SK-N-MC (cell line): ENCODE measurements around the gene GGTLC3.
"Not testable (repeated sequence)": the region's sequence is repeated elsewhere in the genome, so short reads cannot be mapped to it uniquely, and the experiment has no call there.

Source experiments
- FOXP2 ChIP-seq: optimal IDR thresholded peaks from 2 replicates; pipeline ENCODE3; 2011; ENCODE audit warnings: mild to moderate bottlenecking, moderate library complexity; ENCODE audit not compliant: insufficient read depth; ENCODE audit errors: extremely low read length, control extremely low read depth
- POLR2AphosphoS5 ChIP-seq: IDR thresholded peaks from 2 replicates; pipeline ENCODE4 v1.6.1; 2012; ENCODE audit warnings: mild to moderate bottlenecking, low read depth, low read length, borderline replicate concordance

DNA sequence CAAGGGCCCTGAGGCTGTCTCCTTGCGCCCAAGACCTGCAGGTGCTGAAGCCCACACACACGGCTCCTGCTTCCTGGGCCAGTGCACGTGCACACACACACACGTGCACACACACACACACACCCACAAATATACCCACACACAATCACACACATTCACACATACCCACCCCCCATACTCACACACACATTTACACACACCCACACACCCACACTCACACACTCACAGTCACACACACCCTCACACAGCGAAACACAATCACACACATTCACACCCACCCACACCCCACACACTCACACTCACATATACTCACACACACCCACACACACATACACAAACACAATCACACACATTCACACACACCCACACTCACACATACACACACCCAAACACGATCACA, 6.6 kb downstream of the GGTLC3 start:
- not testable (repeated sequence) for TF ChIP-seq FOXP2, POLR2AphosphoS5
